HL-60 (cell line): ENCODE results near the gene FAM24B.

Experiments used
- GABPA ChIP-seq: IDR thresholded peaks from 2 replicates; pipeline ENCODE4 v1.6.1; 2012; ENCODE audit warnings: low read depth
- SPI1 ChIP-seq: IDR thresholded peaks from 2 replicates; pipeline ENCODE4 v1.6.1; 2012; ENCODE audit warnings: low read depth, mild to moderate bottlenecking, borderline replicate concordance
- TF ChIP-seq, protein P1 (sequence below): IDR thresholded peaks from one replicate; pipeline ENCODE4 v1.5.1; 2011; ENCODE audit warnings: low read length, control low read depth, inconsistent platforms; ENCODE audit not compliant: insufficient read depth
- TF ChIP-seq, protein P2 (sequence below): IDR thresholded peaks from 2 replicates; pipeline ENCODE4 v1.6.1; 2012; ENCODE audit warnings: low read depth; ENCODE audit not compliant: insufficient replicate concordance

DNA sequence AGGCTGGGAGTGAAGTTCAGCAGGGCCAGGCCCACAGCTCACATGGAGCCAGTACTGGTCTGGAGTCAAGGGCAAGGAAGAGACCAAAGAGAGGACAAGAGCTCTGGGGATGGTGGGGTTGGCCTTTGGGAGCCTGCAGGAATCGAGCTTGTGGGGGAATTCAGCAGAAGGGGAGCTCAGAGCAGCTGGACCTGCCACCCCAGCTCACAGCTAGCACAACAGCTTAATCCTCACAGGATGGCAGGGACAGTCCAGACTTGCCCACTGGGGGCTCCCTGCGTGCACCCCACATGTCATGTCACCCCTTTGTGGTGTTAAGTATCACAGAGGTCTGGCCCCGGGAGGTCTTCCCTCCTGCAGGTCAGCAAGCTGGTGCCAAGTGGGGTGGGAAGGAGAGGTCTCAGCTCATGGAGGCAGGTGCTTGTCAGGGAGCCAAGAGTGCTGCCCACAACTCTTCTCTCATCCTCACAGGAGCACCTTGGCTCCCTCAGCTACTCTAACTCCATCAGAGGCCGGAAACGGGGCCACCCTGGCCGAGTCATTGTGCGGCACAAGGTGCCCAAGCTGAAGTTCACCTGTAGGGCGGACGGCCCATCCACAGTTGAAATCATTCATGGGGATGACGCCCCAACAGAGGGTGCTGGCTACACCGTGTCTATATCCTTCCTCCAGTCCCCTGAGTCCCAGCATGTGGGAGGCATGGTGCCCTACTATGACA lies 56.2 kb downstream of the FAM24B start:
- TF ChIP-seq, protein P1, sequence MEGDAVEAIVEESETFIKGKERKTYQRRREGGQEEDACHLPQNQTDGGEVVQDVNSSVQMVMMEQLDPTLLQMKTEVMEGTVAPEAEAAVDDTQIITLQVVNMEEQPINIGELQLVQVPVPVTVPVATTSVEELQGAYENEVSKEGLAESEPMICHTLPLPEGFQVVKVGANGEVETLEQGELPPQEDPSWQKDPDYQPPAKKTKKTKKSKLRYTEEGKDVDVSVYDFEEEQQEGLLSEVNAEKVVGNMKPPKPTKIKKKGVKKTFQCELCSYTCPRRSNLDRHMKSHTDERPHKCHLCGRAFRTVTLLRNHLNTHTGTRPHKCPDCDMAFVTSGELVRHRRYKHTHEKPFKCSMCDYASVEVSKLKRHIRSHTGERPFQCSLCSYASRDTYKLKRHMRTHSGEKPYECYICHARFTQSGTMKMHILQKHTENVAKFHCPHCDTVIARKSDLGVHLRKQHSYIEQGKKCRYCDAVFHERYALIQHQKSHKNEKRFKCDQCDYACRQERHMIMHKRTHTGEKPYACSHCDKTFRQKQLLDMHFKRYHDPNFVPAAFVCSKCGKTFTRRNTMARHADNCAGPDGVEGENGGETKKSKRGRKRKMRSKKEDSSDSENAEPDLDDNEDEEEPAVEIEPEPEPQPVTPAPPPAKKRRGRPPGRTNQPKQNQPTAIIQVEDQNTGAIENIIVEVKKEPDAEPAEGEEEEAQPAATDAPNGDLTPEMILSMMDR: no peak
- TF ChIP-seq GABPA: no peak
- TF ChIP-seq SPI1: no peak
- TF ChIP-seq, protein P2, sequence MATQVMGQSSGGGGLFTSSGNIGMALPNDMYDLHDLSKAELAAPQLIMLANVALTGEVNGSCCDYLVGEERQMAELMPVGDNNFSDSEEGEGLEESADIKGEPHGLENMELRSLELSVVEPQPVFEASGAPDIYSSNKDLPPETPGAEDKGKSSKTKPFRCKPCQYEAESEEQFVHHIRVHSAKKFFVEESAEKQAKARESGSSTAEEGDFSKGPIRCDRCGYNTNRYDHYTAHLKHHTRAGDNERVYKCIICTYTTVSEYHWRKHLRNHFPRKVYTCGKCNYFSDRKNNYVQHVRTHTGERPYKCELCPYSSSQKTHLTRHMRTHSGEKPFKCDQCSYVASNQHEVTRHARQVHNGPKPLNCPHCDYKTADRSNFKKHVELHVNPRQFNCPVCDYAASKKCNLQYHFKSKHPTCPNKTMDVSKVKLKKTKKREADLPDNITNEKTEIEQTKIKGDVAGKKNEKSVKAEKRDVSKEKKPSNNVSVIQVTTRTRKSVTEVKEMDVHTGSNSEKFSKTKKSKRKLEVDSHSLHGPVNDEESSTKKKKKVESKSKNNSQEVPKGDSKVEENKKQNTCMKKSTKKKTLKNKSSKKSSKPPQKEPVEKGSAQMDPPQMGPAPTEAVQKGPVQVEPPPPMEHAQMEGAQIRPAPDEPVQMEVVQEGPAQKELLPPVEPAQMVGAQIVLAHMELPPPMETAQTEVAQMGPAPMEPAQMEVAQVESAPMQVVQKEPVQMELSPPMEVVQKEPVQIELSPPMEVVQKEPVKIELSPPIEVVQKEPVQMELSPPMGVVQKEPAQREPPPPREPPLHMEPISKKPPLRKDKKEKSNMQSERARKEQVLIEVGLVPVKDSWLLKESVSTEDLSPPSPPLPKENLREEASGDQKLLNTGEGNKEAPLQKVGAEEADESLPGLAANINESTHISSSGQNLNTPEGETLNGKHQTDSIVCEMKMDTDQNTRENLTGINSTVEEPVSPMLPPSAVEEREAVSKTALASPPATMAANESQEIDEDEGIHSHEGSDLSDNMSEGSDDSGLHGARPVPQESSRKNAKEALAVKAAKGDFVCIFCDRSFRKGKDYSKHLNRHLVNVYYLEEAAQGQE: no peak
